NOMO-1 treated with dmso at 0.1 percent for 144 hours (cell line): Measurements from ENCODE around the gene ADGRG3.

Source experiments
- DNase-seq: peaks from one replicate; lab custom pipeline; 2025; ENCODE audit not compliant: unreplicated experiment; lab: John Stamatoyannopoulos, UW

The ADGRG3 gene

GRCh38 chr16:57668263-57668571, at the start of gene ADGRG3:
TSS of gene ADGRG3 (plus strand) at chr16:57668306. CDS start at chr16:57668348, 42 bp downstream.
- DNase-seq: no peak

- DNase-seq: no peak
These were observed 48.9 kb upstream of the ADGRG3 start for GRCh38 chr16:57619133-57619605.

GRCh38 chr16:57619606-57620334, 48.3 kb upstream of the ADGRG3 start:
- DNase-seq: no peak

- DNase-seq: no peak
These were observed 47.5 kb upstream of the ADGRG3 start for GRCh38 chr16:57620335-57621231.

- DNase-seq: no peak
These were observed 46.4 kb upstream of the ADGRG3 start for GRCh38 chr16:57621521-57622271.

- DNase-seq: no peak
These were observed 45.5 kb upstream of the ADGRG3 start for GRCh38 chr16:57622361-57623250.

GRCh38 chr16:57623251-57624043, 44.7 kb upstream of the ADGRG3 start:
- DNase-seq: no peak

- DNase-seq: no peak
These were observed 43.9 kb upstream of the ADGRG3 start for GRCh38 chr16:57624044-57624688.

GRCh38 chr16:57624806-57625500, 43.2 kb upstream of the ADGRG3 start:
- DNase-seq: no peak

GRCh38 chr16:57626420-57627170, 41.5 kb upstream of the ADGRG3 start:
- DNase-seq: no peak

GRCh38 chr16:57627184-57627871, 40.8 kb upstream of the ADGRG3 start:
- DNase-seq: no peak

- no peak for DNase-seq
These were observed 39.9 kb upstream of the ADGRG3 start, which contains the start of gene ADGRG1 for GRCh38 chr16:57628008-57628781. TSS of gene ADGRG1 (plus strand) at chr16:57628630. CDS start at chr16:57650288, 21,658 bp downstream.

GRCh38 chr16:57628783-57629293, 39.3 kb upstream of the ADGRG3 start:
- DNase-seq: no peak

- DNase-seq: no peak
These were observed 38.3 kb upstream of the ADGRG3 start for GRCh38 chr16:57629516-57630406.

GRCh38 chr16:57630407-57630797, 37.7 kb upstream of the ADGRG3 start:
- DNase-seq: no peak
